Fibroblast of peridontal ligament (primary cell): Measurements from ENCODE around the gene PARP16.

Experiments used
- DNase-seq: peaks from one replicate; pipeline ENCODE4 v3.0.0-alpha.2; 2010; ENCODE audit errors: extremely low read depth

PARP16 gene

GRCh38 chr15:65311760-65312159, 25.1 kb upstream of the PARP16 start:
- DNase-seq, result no peak

DNA sequence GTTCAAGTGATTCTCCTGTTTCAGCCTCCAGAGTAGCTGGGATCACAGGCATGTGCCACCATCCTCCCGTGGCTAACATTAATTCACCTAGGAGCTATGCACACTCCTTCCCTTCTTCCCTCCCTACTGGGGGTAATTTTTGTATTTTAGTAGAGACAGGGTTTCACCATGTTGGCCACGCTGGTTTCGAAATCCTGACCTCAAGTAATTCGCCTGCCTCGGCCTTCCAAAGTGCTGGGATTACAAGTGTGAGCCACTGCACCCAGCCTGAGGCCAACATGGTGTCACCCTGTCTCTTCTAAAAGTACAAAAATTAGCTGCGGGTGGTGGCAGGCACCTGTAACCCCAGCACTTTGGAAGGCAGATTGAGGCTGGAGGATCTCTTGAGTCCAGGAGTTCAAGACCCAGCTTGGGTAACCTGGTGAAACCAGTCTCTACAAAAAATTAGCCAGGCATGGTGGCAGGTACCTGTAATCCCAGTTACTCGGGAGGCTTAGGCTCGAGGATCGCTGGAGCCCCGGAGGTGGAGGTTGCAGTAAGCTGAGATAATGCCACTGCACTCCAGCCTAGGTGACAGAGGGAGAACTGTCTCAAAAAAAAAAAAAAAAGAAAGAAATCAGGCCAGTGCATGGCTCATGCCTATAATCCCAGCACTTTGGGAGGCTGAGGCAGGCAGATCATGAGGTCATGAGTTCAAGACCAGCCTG, 23.9 kb upstream of the PARP16 start:
- DNase-seq, result peak; percentile 50

GRCh38 chr15:65309882-65310418, 23.3 kb upstream of the PARP16 start:
- DNase-seq, result peak; percentile 57

- DNase-seq, result no peak
Measured at GRCh38 chr15:65307978-65308377, 21.3 kb upstream of the PARP16 start.

DNA sequence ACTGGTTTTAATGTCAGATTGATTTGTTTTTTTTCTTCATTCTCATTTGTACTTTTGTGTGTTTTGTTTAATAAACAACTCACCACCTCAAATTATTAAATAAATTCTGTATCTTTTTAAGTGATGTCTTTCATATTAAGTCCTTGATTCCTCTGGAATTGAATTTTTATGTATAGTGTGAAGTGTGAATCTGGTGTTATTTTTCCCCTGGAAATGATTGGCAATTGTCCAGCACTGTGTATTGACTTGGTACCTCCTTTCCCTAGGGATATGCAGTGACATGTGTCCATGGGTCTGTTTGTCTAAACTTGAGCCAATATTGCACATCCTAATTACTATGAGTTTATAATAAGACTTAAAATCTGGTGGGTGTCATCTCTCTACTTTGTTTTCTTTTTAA, 19.9 kb upstream of the PARP16 start:
- no peak for DNase-seq

DNA sequence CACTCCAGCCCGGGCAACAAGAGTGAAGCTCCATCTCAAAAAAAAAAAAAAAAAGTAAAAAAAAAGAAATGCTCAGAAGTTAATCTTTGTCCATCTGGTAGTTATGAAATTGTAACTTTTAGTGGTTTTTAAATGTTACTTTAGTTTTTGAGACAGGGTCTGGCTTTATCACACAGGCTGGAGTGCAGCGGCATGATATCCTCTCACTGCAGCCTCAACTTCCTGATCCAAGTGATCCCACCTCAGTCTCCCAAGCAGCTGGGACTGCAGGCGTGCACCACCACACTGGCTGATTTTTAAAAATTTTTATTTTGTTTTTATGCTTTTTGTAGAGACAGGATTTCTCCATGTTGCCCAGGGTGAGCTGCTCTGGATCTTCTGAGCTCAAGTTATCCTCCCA, 19.1 kb upstream of the PARP16 start:
- no peak for DNase-seq

DNA sequence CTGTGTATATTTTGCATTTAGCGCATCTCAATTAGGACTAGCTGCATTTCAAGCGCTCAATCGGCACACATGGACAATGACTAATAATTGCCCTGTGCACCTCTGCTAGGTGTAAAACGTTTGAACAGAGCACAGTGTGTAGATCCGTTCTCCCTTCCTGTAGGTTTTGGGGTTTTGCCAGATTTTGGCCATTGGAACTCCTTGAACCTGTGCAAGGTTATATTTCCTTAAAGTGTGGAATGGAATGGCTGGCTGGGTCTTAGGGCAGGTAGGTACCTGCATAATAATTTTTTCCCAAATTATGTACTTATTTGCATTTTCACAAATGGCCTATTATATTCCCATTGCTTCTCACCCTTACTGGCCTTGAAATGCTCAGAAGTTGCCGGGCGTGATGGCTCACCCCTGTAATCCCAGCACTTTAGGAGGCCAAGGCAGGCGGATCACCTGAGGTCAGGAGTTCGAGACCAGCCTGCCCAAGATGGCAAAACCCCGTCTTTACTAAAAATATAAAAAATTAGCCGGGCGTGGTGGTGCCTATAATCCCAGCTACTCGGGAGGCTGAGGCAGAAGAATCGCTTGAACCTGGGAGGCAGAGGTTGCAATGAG, 18.6 kb upstream of the PARP16 start:
- no peak for DNase-seq

DNA sequence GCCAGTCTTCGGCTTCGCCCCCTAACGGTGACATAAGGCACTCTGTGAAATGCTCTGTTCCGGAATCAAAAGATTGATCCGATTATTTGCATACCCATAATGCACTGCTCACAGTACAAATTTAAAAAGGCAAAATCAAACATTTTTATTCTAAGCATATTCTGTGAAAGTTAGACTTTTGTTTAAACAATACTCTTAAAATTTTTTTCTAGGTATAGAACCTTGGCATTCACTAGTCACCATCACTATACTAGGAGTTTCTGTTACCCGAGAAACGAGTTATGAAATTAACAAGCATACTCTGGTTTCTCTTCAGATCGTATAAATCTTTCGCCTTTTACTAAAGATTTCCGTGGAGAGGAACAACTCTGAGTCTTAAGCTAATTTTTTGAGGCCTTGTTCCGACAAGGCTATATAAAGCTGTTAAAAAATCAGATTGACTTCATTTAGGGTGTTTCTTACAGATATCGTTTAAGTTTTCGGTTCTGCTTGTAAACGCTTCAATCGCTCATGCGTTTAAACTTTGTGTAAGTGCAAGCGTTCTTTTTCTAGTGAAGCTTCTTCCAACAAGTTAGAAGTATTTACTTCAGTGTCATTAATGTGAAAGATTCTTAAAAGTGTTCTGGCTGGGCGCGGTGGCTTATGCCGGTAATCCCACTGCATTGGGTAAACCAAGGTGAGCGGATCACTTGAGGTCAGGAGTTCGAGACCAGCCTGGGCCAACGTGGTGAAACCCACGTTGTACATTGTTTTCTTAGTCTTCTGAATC, 17.9 kb upstream of the PARP16 start, which contains the start of gene RNU5B-1:
RNU5B-1 (plus strand) TSS at position 297 of the 769 bp plus-strand sequence.
- peak; percentile 99 for DNase-seq

GRCh38 chr15:65303687-65304380, 17.2 kb upstream of the PARP16 start:
- peak; percentile 63 for DNase-seq

DNA sequence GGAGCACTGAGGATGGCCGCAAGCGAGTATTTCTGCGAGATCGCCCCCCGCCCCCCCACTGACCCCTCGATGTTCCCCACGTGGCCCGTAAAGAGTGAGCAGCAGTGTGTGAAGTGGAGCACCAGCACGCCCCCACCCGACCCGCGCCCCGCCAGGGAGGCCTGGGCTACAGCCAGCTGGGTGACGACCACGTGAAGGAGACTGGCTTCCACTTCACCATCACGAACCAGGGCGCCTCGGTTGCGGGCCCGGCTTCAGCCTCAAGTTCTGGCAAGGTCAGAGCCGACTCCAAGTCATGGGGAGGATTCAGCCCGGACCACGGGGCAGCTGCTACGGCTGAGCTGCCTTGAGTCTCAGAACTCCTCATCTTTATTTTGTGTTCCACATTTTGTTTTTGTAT, 15.4 kb upstream of the PARP16 start:
- no peak for DNase-seq

DNA sequence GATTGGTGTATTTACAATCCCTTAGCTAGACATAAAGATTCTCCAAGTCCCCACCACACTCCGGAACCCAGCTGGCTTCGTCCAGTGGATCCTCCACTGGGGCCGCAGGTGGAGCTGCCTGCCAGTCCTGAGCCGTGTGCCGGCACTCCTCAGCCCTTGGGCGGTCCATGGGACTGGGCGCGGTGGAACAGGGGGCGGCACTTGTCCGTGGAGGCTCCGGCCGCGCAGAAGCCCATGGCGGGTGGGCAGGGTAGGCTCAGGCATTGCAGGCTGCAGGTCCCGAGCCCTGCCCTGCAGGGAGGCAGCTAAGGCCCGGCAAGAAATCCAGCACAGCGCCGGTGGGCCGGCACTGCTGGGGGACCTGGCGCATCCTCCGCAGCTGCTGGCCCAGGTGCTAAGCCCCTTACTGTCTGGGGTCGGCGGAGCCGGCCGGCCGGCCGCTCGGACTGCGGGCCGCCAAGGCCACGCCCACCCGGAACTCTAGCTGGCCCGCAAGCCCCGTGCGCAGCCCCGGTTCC, 14.3 kb upstream of the PARP16 start:
- no peak for DNase-seq

DNA sequence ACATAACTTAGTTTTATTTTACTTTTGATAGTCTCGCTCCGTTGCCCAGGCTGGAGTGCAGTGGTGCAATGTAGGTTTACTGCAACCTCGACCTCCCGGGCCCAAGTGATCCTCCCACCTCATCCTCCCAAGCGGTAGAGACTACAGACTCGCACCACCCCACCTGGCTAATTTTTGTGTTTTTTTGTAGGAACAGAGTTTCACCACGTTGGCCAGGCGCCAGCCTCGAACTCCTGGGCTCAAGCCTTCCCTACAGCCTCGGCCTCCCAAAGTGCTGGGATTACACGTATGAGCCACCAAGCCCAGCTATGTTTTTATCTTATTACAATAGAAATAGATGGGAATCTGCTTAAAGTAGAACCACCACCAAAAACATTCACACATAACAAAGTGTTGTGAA, 12.0 kb upstream of the PARP16 start:
- no peak for DNase-seq

- no peak for DNase-seq
Measured at GRCh38 chr15:65292938-65293518, 6.3 kb upstream of the PARP16 start.

DNA sequence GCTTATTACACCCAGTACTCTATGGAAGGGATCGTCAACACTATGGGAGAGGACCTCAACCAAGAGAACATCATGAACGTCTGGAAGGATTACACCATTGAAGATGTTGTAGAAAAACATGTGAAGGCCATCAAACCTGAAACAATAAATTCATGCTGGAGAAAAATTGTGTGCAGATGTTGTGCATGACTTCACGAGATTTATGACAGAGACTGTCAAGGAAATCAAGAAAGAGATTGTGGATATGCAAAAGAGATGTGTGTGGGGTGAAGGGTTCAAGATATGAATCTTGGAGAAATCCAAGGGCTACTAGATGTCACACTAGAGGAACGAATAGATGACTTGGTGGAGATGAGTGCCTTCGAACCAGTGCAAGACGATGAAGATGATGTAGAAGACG, 3.5 kb upstream of the PARP16 start:
- no peak for DNase-seq

- DNase-seq, result no peak
Measured at GRCh38 chr15:65289261-65289854, 2.7 kb upstream of the PARP16 start.

DNA sequence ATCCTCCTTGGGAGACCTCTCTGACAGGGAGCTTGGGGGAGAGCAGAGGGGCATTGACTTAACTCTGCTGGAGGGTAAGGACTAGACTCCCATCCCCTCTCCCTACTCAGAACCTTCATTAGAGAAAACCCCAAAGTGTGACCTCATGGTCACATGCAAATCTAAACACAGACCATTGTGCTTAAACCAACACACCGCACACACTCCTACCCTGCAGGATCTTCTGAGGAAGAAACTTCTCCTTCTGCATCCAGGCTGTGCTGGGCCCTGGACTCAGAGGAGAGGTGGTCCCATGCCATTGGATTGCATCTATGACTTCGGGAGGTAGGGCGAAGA, 805 bp upstream of the PARP16 start:
- DNase-seq, result no peak

GRCh38 chr15:65286069-65286703, 497 bp downstream of the PARP16 start:
- no peak for DNase-seq

- peak; percentile 68 for DNase-seq
Measured at GRCh38 chr15:65285291-65286068, 1.2 kb downstream of the PARP16 start.

- no peak for DNase-seq
Measured at GRCh38 chr15:65278480-65278879, 8.2 kb downstream of the PARP16 start.

- no peak for DNase-seq
Measured at GRCh38 chr15:65277015-65277414, 9.7 kb downstream of the PARP16 start.
